Measurements from ENCODE around the gene STBD1. TPM values are rescaled to one million over a fixed set of nuclear protein-coding genes. Genes with fewer than 3 reads are reported as not detected.

The STBD1 gene
- total and polyA plus RNA-seq, 4 donors = 10.3 to 42.5 (median 30.3) TPM

GRCh38 chr4:76301068-76301774, 5.3 kb upstream of the STBD1 start:
- DNase-seq (ENCODE audit: low spot score) = no peak
- 91% methylated on average over 4 of the region's 4 CpGs for WGBS
- H3K4me3 ChIP-seq (ENCODE audit: low read depth in 1 of 3, low read length in 3 of 3) = no peak overlapping the region
- no peaks in the 10 kb centered on the region for H3K36me3 ChIP-seq (ENCODE audit: control insufficient read depth in 4 of 4, insufficient read depth in 3 of 4, low read depth in 1 of 4, low read length in 3 of 4)
- no peaks in the 10 kb centered on the region for H3K9me3 ChIP-seq (ENCODE audit: control insufficient read depth in 4 of 4, low read length in 3 of 4)
- peak overlapping the region in 1 of 2 donors; percentile 42 for H3K9ac ChIP-seq (ENCODE audit: low read depth in 1 of 2, low read length in 2 of 2)
- H3K27me3 ChIP-seq (ENCODE audit: control insufficient read depth in 4 of 4, insufficient read depth in 4 of 4, low read length in 3 of 4) = no peaks in the 10 kb centered on the region
- H3K27ac ChIP-seq (ENCODE audit: low read depth in 1 of 2, low read length in 2 of 2) = peak overlapping the region; percentile 53 to 85
- H3K4me1 ChIP-seq (ENCODE audit: control insufficient read depth in 4 of 4, insufficient read depth in 4 of 4, low read length in 3 of 4) = peaks cover 0 to 21% (median 17%) of the 10 kb centered on the region in 4 donors
- TF ChIP-seq FOXA1 (IDR thresholded peaks at IDR 0.05) = no peak
- TF ChIP-seq FOXA2 (IDR thresholded peaks at IDR 0.05) = no peak
- TF ChIP-seq MAX (IDR thresholded peaks at IDR 0.05) = peak; percentile 37
- peak; percentile 76 for TF ChIP-seq REST (IDR thresholded peaks at IDR 0.05)
- TF ChIP-seq YY1 (IDR thresholded peaks at IDR 0.05) = peak; percentile 92
- TF ChIP-seq GABPA (IDR thresholded peaks at IDR 0.05 in 1 of 2, conservative IDR thresholded peaks at IDR 0.05 in 1 of 2) = no peak
- no peak for TF ChIP-seq ZBTB33 (IDR thresholded peaks at IDR 0.05)
- no peak for TF ChIP-seq NR2F2 (IDR thresholded peaks at IDR 0.05)
- TF ChIP-seq HNF4A (conservative IDR thresholded peaks at IDR 0.05) = peak in 1 of 2 donors; percentile 24
- peak; percentile 62 to 97 for TF ChIP-seq JUND (IDR thresholded peaks at IDR 0.05)
- peak in 1 of 2 donors; percentile 19 for TF ChIP-seq RXRA (IDR thresholded peaks at IDR 0.05)
- TF ChIP-seq CTCF (IDR thresholded peaks at IDR 0.05; ENCODE audit: low read depth, low read length, missing input control) = no peak
- TF ChIP-seq EGR1 (IDR thresholded peaks at IDR 0.05; ENCODE audit: low read depth in 2 of 2) = no peak
- TF ChIP-seq RAD21 (IDR thresholded peaks at IDR 0.05) = peak in 1 of 2 donors; percentile 10

GRCh38 chr4:76301775-76302162, 4.8 kb upstream of the STBD1 start:
- 21% methylated on average over 1 of the region's 1 CpG for WGBS
- no peaks in the 10 kb centered on the region for H3K27me3 ChIP-seq (ENCODE audit: control insufficient read depth in 4 of 4, insufficient read depth in 4 of 4, low read length in 3 of 4)
- peak overlapping the region; percentile 53 to 85 for H3K27ac ChIP-seq (ENCODE audit: low read depth in 1 of 2, low read length in 2 of 2)
- H3K9me3 ChIP-seq (ENCODE audit: control insufficient read depth in 4 of 4, low read length in 3 of 4) = no peaks in the 10 kb centered on the region
- DNase-seq (ENCODE audit: low spot score) = no peak
- peak; percentile 2 for TF ChIP-seq ATF3 (IDR thresholded peaks at IDR 0.05)
- no peak for TF ChIP-seq GABPA (IDR thresholded peaks at IDR 0.05 in 1 of 2, conservative IDR thresholded peaks at IDR 0.05 in 1 of 2)
- TF ChIP-seq RXRA (IDR thresholded peaks at IDR 0.05) = no peak
- TF ChIP-seq REST (IDR thresholded peaks at IDR 0.05) = no peak
- TF ChIP-seq EGR1 (IDR thresholded peaks at IDR 0.05; ENCODE audit: low read depth in 2 of 2) = no peak
- TF ChIP-seq JUND (IDR thresholded peaks at IDR 0.05) = no peak
- TF ChIP-seq TAF1 (conservative IDR thresholded peaks at IDR 0.05) = no peak
- peak; percentile 8 for TF ChIP-seq YY1 (IDR thresholded peaks at IDR 0.05)
- no peak for TF ChIP-seq ZBTB33 (IDR thresholded peaks at IDR 0.05)
- peak overlapping the region in 1 of 2 donors; percentile 42 for H3K9ac ChIP-seq (ENCODE audit: low read depth in 1 of 2, low read length in 2 of 2)
- no peaks in the 10 kb centered on the region for H3K36me3 ChIP-seq (ENCODE audit: control insufficient read depth in 4 of 4, insufficient read depth in 3 of 4, low read depth in 1 of 4, low read length in 3 of 4)
- H3K4me3 ChIP-seq (ENCODE audit: low read depth in 1 of 3, low read length in 3 of 3) = no peak overlapping the region
- H3K4me1 ChIP-seq (ENCODE audit: control insufficient read depth in 4 of 4, insufficient read depth in 4 of 4, low read length in 3 of 4) = peaks cover 0 to 22% (median 17%) of the 10 kb centered on the region in 4 donors

Data from liver (tissue), 9 donors.